RWPE1 (cell line): ENCODE data around the gene ZCCHC2.

ENCODE experiments used
- CTCF ChIA-PET: fragments of 350-600 bp; sonication (Branson Sonifier 250); formaldehyde crosslinking; extraction: SDS; loops from one replicate; lab custom pipeline; 2021; lab: Yijun Ruan, JAX
- POLR2A ChIA-PET: fragments of 400-600 bp; formaldehyde crosslinking; extraction: SDS; loops from one replicate; lab custom pipeline; 2020; ENCODE audit warnings: antibody characterized with exemption; ENCODE audit not compliant: low non-redundant PET; lab: Yijun Ruan, JAX
- DNase-seq: peaks from one replicate; pipeline ENCODE4 v3.0.0; 2012; ENCODE audit warnings: low spot score
- H3K27ac ChIP-seq: fragments of 450-650 bp; 2 replicates; pipeline ENCODE4 v1.5.1; 2017
- CTCF ChIP-seq: fragments of 450-650 bp; conservative IDR thresholded peaks from 2 replicates; pipeline ENCODE4 v1.5.1; 2017; ENCODE audit warnings: low read depth, mild to moderate bottlenecking

Gene ZCCHC2

GRCh38 chr18:62617793-62618591 lies 95.2 kb downstream of the ZCCHC2 start:
- ChIA-PET POLR2A (no interaction called here), CTCF (interaction anchor here (0.7 kb wide), 1 partner anchor 48 kb away, joined by 3 read pairs; no protein-coding TSS in a partner anchor)
- H3K27ac ChIP-seq: no peak overlapping the region
- no peak for DNase-seq
- no peak for TF ChIP-seq CTCF

- ChIA-PET POLR2A (no interaction called here), CTCF (no interaction called here)
- no peak overlapping the region for H3K27ac ChIP-seq
- TF ChIP-seq CTCF: no peak
- DNase-seq: no peak
These were observed 95.9 kb downstream of the ZCCHC2 start for GRCh38 chr18:62618735-62619134.

GRCh38 chr18:62621546-62621945 lies 98.7 kb downstream of the ZCCHC2 start:
- ChIA-PET POLR2A (no interaction called here), CTCF (interaction anchor here (0.6 kb wide), 1 partner anchor 702 kb away, joined by 5 read pairs; no protein-coding TSS in a partner anchor)
- TF ChIP-seq CTCF: no peak
- DNase-seq: no peak
- no peak overlapping the region; the same call in 1 of the 2 replicates for H3K27ac ChIP-seq

- POLR2A ChIA-PET: no interaction called here
These were observed 102.2 kb downstream of the ZCCHC2 start for GRCh38 chr18:62625019-62625418.

More at GRCh38 chr18:62625019-62625418, 102.2 kb downstream of the ZCCHC2 start:
- no peak for DNase-seq
- peak overlapping the region; percentile 62; the same call in 1 of the 2 replicates for H3K27ac ChIP-seq
- CTCF ChIA-PET: no interaction called here
- TF ChIP-seq CTCF: no peak
